Superior temporal gyrus (tissue), 1 donor: ENCODE measurements around the gene LDLRAD2.
"Not testable (repeated sequence)": the region's sequence is repeated elsewhere in the genome, so short reads cannot be mapped to it uniquely, and the experiment has no call there.

Source experiments
- DNase-seq: peaks from one replicate; pipeline ENCODE4 v3.0.0-alpha.2; 2016; ENCODE audit errors: extremely low spot score

Gene LDLRAD2, protein sequence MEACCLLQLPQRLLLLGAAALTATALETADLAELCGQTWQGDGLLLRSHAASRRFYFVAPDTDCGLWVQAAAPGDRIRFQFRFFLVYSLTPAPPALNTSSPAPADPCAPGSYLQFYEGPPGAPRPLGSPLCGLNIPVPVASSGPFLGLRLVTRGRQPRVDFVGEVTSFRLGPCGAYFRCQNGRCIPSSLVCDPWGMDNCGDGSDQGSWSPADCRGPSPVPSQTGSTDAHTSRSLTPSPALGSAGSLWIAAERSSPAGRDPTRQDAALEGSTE

DNA sequence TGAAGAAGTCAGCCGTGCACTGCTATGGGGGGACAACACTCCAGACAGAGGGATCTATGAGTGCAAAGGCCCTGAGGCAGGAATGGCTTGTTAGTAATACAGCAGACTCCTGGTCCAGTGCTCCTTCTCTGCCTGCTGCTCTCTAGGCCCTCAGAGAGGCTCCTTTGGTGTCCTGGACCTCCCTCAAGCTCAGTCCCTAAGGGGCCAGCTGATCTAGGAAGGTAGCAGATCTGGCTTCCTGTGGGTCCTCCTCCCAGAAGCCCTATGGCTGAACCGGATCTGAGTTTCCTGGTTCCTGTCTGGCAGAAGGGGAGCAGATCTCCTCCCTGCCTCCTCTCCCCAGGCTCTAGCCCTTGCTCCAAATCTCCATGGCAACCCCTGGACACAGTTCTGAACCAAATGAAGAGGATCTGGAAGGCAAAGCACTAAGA is at the start of gene LDLRAD2:
TSS of gene LDLRAD2 (plus strand) at position 391 of the 431 bp plus-strand sequence. CDS start 187 bp downstream, outside the sequence.
- DNase-seq = no peak

DNA sequence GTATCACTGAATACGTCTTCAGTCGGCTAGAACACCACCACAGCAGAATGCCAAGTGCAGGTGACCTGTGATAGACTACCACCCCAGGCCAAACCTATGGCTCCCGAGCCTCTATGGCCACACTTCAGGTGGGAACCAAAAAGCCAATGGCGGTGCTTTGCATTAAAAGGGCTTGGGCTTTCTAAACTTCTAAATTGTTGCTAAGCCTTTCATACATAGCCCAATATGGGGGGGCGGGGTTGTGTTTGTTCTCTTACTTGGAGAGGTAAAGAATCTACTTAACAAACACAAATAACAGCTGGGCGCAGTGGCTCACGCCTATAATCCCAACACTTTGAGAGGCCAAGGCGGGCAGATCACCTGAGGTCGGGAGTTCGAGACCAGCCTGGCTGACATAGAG is 48.8 kb upstream of the LDLRAD2 start:
- DNase-seq = no peak

DNA sequence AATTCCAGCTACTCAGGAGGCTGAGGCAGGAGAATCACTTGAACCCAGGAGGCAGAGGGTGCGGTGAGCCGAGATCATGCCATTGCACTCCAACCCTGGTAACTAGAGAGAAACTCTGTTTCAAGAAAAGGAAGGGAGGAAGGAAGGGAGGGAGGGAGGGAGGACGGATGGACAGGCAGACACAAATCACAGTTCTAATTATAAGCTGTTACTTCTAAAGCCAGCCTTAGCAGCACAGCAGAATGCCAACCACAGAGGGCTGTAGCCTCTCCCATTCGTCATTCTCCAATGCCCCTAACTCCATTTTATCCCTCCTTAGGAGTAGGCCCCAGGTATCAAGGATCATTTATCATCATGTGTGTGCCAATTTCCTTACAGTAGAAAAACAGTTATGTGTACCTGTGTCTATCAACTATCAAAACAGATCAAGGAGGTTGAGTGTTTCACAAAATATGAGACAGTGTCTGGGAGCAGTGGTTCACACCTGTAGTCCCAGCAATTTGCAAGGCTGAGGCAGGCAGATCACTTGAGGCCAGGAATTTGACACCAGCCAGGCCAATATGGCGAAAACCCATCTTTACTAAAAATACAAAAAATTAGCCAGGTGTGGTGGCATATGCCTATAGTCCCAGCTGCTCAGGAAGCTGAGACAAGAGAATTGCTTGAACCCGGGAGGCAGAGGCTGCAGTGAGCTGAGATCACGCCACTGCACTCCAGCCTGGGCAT is 48.2 kb upstream of the LDLRAD2 start:
- no peak for DNase-seq

DNA sequence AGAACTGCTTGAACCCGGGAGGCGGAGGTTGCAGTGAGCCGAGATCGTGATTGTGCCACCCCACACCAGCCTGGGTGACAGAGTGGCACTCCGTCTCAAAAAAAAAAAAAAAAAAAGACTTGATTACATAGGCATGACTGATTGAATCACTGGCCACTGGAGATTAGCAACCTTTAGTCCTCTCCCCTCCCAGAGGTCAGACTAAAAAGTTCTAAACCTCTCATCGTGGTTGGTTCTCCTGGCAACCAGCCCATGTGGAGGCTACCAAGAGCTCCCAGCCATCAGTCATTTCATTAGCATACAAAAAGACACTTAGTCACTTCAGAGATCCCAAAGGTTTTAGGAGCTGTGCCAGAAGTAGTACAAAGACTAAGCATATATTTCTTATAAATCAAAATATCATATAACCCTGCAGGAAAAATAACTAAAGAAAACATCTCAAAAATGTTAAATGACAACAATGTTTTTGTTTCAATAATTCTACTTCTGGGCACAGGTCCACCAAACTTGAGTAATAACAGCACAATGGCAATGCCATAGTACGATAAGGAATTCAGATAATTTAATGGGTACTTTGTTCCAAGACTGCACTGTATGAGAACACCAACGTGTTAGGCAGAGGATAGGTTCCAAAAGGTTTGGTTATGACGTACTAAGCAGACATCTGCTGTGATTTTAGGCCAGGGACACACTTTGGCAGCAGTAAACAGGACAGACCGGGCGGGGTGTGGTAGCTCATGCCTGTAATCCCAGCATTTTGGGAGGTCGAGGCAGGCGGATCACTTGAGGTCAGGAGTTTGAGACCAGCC is 47.2 kb upstream of the LDLRAD2 start:
- no peak for DNase-seq

DNA sequence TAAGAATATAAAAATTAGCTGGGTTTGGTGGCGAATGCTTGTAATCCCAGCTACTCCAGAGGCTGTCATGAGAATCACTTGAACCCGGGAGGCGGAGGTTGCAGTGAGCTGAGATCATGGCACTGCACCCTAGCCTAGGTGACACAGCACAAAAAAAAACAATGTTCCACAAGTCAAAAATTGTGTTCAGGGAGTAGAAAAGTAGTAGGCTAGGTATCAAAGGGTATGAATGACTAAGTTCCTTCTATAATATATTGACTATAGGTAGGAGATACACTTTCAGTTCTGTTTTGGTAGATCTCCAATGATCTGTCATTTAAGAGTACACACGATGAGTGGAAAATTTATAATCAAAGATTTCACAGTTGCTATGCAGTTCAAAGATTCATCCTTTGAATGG is 45.9 kb upstream of the LDLRAD2 start:
- no peak for DNase-seq

DNA sequence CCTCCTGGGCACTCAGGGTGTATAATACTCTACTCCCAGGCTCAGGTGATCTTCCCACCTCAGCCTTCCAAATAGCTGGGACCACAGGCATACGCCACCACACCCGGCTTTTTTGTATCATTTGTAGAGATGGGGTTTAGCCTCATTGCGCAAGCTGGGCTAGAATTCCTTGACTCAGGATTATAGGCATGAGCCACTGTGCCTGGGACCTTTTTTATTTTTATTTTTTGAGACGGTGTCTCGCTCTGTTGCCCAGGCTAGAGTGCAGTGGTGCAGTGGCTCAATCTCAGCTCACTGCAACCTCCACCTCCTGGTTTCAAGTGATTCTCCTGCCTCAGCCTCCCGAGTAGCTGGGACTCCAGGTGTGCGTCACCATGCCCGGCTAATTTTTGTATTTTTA is 45.0 kb upstream of the LDLRAD2 start:
- not testable (repeated sequence) for DNase-seq

DNA sequence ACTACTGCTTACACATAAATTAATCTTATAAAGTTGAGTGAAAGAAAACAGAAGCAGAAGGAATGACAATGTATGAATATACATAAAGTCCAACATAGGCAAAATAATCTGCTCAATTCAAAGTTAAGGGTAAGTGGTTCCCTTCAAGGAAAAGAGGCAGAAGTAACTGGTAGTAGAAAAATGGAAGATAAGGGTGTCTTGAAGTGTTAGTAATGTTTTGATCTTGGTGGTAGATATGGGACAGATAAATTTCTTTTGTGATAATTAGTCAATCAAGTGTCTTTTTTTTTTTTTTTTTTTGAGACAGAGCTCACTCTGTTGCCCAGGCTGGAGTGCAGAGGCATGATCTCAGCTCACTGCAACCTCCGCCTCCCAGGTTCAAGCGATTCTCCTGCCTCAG is 41.9 kb upstream of the LDLRAD2 start:
- DNase-seq = no peak

DNA sequence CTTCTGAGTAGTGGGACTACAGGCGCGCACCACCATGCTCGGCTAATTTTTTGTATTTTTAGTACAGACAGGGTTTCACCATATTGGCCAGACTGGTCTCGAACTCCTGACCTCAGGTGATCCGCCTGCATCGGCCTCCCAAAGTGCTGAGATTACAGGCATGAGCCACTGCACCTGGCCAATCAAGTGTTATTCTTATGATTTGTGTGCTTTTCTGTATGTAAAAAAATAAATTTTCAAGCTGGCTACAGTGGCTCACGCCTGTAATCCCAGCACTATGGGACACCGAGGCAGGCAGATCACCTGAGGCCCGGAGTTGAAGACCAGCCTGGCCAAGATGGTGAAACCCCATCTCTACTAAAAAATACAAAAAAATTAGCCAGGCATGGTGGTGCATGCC is 41.5 kb upstream of the LDLRAD2 start:
- not testable (repeated sequence) for DNase-seq

DNA sequence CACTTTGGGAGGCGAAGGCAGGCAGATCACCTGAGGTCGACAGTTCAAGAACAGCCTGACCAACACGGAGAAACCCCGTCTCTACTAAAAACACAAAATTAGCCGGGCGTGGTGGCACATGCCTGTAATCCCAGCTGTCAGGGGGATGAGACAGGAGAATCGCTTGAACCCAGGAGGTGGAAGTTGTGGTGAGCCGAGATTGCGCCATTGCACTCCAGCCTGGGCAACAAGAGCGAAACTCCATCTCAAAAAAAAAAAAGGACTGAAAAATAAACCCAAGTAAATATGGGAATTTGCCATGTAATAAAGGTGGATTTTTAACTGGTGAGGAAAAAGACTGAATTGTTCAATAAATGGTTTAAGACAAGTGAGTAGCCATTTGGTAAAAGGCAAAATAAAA is 40.4 kb upstream of the LDLRAD2 start:
- DNase-seq = not testable (repeated sequence)

DNA sequence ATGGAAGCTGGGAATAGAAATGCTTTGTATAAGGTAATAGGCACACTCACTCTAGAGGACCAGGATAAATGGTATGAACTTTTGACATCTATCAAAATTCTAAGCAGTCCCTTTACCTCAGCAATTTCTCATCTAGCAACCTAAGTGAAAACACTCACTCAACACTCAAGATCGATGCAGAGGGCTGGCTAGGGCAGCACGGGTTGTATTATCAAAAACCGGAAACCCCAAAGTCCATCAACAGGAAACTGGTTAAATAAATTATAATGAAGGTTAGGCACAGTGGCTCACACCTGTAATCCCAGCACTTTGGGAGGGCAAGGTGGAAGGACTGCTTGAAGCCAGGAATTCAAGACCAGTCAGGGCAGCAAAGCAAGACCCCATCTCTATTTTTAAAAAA is 38.5 kb upstream of the LDLRAD2 start:
- no peak for DNase-seq

DNA sequence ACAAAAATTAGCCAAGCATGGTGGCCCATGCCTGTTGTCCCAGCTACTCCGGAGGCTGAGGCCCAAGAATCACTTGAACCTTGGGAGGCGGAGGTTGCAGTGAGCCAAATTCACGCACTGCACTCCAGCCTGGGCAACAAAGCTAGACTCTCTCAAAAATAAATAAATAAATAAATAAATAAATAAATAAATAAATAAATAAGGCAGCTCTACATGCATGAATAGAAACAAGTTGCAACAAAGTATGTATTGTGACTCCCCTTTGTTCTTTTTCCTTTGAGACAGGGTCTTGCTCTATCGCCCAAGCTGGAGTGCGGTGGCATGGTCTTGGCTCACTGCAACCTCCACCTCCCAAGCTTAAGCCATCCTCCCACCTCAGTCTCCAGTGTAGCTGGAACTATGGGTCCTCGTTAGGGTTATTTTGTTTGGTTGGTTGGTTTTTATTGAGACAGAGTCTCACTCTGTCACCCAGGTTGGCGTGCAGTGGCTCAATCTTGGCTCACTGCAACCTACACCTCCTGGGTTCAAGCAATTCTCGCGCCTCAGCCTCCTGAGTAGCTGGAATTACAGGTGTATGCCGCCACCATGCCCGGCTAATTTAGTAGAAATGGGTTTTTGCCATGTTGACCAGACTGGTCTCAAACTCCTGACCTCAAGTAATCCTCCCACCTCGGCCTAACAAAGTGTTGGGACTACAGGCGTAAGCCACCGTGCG is 37.1 kb upstream of the LDLRAD2 start:
- no peak for DNase-seq

DNA sequence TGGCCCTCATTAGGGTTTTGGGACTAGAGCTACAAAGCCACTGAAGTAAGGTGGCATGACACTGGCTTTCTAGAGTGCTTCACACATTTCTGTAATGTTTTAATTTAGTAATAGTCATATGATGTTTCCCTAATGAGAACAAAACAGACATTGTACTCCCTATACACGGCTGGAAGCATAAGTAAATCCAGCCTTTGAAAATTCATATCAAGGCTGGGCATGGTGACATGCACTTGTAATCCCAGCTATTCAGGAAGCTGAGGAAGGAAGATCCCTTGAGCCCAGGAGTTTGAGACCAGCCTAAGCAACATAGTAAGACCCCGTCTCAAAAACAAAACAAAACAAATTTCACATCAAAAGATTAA is 36.5 kb upstream of the LDLRAD2 start:
- DNase-seq = peak; percentile 54

DNA sequence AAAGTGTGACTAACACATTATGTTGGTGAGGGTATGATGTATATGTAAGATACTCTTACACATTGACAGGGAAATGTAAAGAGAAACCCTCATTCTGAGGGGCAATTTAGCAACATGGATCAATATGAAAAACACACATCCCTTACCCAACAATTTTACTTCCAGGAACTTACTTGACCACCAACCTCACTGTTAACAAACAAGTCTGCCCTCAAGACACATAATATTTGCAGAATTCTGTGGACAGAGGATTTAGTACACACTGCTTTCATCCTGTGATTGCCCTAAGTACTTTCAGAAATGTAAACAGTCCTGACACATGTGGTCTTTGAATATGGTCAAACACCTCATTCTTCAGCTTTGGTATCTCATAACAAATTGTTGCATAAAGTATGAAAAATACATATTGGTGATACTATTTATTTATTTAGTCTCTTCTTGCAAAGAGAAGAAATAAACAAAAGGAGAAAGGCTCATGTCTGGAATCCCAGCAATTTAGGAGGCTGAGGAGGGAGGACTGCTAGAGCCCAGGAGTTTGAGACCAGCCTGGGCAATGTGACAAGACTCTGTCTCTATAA is 36.0 kb upstream of the LDLRAD2 start:
- DNase-seq = no peak

DNA sequence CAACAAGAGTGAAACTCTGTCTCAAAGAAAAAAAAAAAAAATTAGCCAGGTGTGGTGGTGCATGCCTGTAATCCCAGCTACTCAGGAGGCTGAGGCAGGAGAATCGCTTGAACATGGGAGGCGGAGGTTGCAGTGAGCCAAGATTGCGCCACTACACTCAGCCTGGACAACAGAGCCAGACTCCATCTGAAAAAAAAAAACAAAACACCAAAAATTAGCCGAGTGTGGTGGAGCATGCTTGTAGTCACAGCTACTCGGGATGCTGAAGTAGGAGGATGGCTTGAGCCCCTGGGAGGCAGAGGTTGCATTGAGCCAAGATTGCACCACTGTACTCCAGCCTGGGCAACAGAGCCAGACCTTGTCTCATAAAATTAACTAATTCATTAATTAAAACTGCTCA is 35.1 kb upstream of the LDLRAD2 start:
- not testable (repeated sequence) for DNase-seq

DNA sequence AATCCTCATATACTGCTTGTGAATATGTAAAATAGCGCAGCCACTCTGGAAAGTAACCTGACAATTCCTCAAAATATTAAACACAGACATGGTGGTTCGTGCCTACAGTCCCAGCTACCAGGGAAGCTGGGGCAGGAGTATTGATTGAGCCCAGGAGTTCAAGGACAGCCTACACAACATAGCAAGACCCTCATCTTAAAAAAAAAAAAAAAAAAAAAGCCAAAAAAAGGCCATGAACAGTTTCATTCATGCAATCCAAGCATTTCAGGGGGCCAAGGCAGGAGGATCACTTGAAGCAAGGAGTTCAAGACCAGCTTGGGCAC is 33.7 kb upstream of the LDLRAD2 start:
- no peak for DNase-seq

DNA sequence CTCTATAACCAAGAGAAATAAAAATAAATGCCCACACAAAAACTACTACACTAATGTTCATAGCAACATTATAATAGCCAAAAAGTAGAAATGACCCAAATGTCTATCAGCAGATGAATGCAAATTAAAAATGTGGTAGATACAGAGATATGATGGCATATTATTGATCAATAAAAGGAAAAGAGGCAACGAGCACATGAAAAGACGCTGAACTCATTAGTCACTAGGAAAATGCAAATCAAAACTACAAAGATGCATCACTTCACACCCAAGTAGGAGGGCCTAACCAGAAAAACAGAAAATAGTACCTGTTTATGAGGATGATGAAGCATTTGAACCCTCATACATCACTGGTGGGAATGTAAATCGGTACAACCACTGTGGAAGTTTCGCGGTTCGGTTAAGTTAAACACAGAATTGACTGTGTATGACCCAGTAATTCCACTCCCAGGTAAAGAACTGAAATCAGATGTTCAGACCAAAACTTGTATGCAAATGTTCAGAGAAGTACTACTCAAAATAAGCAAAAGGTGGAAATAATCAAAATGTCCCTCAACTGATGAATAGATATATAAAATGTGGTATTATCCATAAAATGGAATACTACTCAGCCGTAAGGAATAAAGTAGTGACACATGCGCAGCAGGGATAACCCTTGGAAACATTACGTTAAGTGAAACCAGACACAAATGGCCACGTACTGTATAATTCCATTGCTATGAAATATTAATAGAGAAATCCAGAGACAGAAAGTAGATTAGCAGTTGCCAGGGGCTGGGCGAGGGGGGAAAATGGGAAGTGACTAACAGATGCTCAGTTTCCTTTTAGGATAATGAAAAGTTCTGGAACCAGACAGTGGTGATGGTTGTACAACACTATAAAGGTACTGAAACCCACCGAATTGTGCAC is 32.2 kb upstream of the LDLRAD2 start:
- no peak for DNase-seq

DNA sequence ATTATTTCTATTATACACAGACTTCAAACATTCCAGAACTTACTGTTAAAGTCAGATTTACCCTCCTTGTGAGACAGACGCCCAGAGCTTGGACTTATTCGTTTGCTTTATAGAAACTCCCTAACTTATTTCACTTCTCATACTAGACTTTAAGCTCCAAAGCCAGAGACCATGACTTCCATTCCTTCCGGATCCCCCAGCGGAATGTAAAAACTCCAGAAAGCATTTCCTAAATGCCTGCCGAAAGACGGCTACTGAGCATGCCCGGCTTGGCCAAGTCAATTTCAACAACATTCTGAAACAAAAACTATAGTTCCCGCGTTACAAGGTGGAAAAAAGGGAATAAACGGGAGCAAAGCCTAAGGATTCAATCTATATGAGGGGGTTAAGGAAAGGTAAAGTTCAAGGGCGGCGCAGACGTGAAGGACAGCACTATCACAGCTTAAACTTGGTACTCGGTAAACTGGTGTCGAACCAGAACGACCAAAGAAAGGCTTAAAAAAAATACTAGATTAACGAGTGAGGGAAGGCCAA is 30.2 kb upstream of the LDLRAD2 start:
- no peak for DNase-seq

DNA sequence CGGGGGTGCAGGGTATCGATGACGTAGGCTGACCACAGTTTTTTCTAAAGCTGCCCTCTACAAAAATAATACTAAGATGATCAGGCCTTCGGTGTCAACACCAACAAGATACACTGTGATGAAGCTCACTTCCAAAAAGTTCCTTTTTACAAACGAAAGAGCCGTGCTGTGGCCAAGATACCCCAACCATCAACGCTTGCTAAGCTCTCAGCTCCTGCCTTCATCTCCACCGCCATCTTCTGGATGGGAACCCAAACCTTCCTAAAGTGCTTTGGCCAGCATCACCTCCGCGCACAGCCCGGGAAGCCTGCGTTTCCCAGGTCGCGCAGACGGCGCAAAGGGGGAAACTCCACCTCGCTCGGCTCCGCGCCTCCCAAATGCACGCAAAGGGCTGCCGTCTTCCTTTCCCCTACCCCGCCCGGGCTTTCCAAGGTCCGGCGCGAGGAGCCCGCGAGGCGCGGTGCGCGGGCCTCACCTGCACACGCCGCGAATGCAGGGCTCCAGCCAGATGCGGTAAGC is 29.7 kb upstream of the LDLRAD2 start:
- DNase-seq = peak; percentile 76

DNA sequence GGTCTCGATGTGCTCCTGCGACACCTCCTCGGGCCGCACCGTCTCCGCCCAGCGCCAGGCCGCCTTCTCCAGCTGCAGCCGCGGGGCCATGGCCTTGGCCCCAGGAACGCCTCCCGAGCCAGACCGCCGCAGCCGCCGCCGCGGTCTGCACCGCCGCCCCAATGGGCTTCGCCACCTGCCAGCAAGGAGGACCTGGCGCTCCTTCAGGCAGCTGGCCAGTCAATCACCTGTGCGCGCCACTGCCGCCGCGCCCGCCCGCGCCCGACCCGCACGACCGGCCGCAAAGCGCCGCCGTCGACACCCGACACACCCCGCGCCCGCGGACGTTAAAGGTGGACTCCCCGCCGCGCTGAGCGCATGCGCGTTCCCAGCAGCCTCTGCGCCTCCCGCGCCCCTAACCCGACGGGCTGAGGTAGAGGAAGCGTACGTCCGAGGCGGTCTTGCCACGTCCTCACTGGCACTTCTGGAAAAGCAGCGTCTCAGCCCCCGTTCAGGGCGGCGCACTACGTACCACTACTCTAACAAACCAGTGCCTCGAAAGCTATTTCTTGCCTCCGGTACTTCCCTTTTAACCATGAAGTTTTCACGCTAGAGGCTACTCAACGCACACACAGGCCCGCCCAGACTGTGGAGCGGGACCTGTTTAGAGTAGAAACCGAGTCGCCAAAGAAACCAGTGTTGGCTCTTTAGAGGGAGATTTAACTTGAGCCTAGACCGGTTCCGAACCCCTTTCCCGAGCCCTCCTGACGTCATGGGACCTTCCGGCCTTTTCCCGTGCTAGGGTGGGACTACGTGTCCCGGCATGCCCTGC is 29.0 kb upstream of the LDLRAD2 start, which contains the start of gene USP48:
TSS of gene USP48 (minus strand) at position 282 of the 811 bp plus-strand sequence. CDS start at position 90, 192 bp downstream.
- DNase-seq = peak; percentile 99
